HepG2 (cell line): ENCODE measurements around the gene SLC16A3. TPM values are rescaled to one million over a fixed set of nuclear protein-coding genes. Genes with fewer than 3 reads are reported as not detected.
A peak's percentile ranks its signal among the peaks of the same experiment; 100 is the strongest.

Experiments
- GATA4 ChIP-seq: sonication (generic); IDR thresholded peaks from 2 replicates; pipeline ENCODE4 v1.6.1; 2016; ENCODE audit warnings: antibody characterized with exemption, low read depth, borderline replicate concordance
- NFKB2 ChIP-seq: sonication (generic); formaldehyde crosslinking; IDR thresholded peaks from 2 replicates; pipeline ENCODE4 v1.4.0; 2020; ENCODE audit warnings: missing genetic modification reagents, borderline replicate concordance
- PAF1 ChIP-seq: IDR thresholded peaks from 2 replicates; pipeline ENCODE4 v1.6.1; 2016; ENCODE audit warnings: missing genetic modification reagents, missing compliant biosample characterization
- PRMT3 ChIP-seq: sonication (generic); formaldehyde crosslinking; IDR thresholded peaks from 2 replicates; pipeline ENCODE4 v1.8.1; 2022; ENCODE audit warnings: low read depth, mild to moderate bottlenecking, moderate library complexity, missing genetic modification reagents, borderline replicate concordance
- ZFP91 ChIP-seq: sonication (generic); formaldehyde crosslinking; IDR thresholded peaks from 2 replicates; pipeline ENCODE4 v1.9.0; 2022; ENCODE audit warnings: missing genetic modification reagents, mild to moderate bottlenecking, borderline replicate concordance
- ZMYM2 ChIP-seq: sonication (generic); formaldehyde crosslinking; IDR thresholded peaks from 2 replicates; pipeline ENCODE4 v1.8.0; 2022; ENCODE audit warnings: mild to moderate bottlenecking, missing genetic modification reagents
- ZNF235 ChIP-seq: sonication (generic); formaldehyde crosslinking; IDR thresholded peaks from 2 replicates; pipeline ENCODE4 v1.8.1; 2023; ENCODE audit warnings: mild to moderate bottlenecking, missing genetic modification reagents, borderline replicate concordance
- ZNF260 ChIP-seq: sonication (generic); formaldehyde crosslinking; IDR thresholded peaks from 2 replicates; pipeline ENCODE4 v1.4.0; 2020; ENCODE audit warnings: missing genetic modification reagents, low read depth, mild to moderate bottlenecking, borderline replicate concordance
- ZNF280D ChIP-seq: sonication (generic); formaldehyde crosslinking; IDR thresholded peaks from 2 replicates; pipeline ENCODE4 v1.5.1; 2020; ENCODE audit warnings: mild to moderate bottlenecking, missing genetic modification reagents
- ZNF292 ChIP-seq: sonication (generic); formaldehyde crosslinking; IDR thresholded peaks from 2 replicates; pipeline ENCODE4 v1.8.1; 2022; ENCODE audit warnings: mild to moderate bottlenecking, low read depth, missing genetic modification reagents, borderline replicate concordance
- ZNF317 ChIP-seq: sonication (generic); formaldehyde crosslinking; IDR thresholded peaks from 2 replicates; pipeline ENCODE4 v1.5.0; 2020; ENCODE audit warnings: mild to moderate bottlenecking, missing genetic modification reagents
- ZNF747 ChIP-seq: sonication (generic); formaldehyde crosslinking; IDR thresholded peaks from 2 replicates; pipeline ENCODE4 v1.8.1; 2023; ENCODE audit warnings: missing genetic modification reagents, mild to moderate bottlenecking, borderline replicate concordance
- ZSCAN21 ChIP-seq: sonication (generic); formaldehyde crosslinking; IDR thresholded peaks from 2 replicates; pipeline ENCODE4 v1.8.0; 2022; ENCODE audit warnings: mild to moderate bottlenecking, missing genetic modification reagents, moderate library complexity, borderline replicate concordance
- polyA plus RNA-seq, 8 experiments: library from polyadenylated mRNA; depleted of rRNA in 3 of 8; stranded (reverse) in 7 of 8; unstranded in 1 of 8; fragments of >200 nt; fragmentation: Illumina TruSeq in 4 of 8; extraction: Trizol in 4 of 8; gene quantifications; 2 replicates each; pipeline versions ENCODE4 v1.2.1 to v1.2.3, GENCODE V29; 2011 to 2016; ENCODE audit warnings: low read depth in 4 of 8, missing spikeins in 1 of 8, mixed read lengths in 1 of 8; ENCODE audit not compliant: insufficient read depth in 1 of 8
- total RNA-seq, 5 experiments: library from RNA; depleted of rRNA; stranded (reverse); fragments of >200 nt; fragmentation: Illumina TruSeq; extraction: Trizol; gene quantifications; 2 replicates each; pipeline ENCODE4 v1.2.3, GENCODE V29; 2016; ENCODE audit warnings: low read depth in 1 of 5
- TF ChIP-seq, protein P1 (sequence below): sonication (generic); formaldehyde crosslinking; IDR thresholded peaks from 2 replicates; pipeline ENCODE4 v1.9.0; 2021; ENCODE audit warnings: mild to moderate bottlenecking, missing genetic modification reagents

SLC16A3 gene
- total and polyA plus RNA-seq, 2 of the 13 experiments (the other 11 are each of a cell fraction or from before 2014, with no cell fraction given), result 242 to 349 TPM

GRCh38 chr17:82240506-82241182, 11.8 kb downstream of the SLC16A3 start (continued):
- TF ChIP-seq ZNF260 (CRISPR knock-in tag), result 0 out of 2 replicates have a peak, but pooled peaks have one; percentile 16
- no peak; the same call in 1 of the 2 replicates for TF ChIP-seq PRMT3
- TF ChIP-seq PAF1 (CRISPR knock-in tag), result peak; percentile 94
- no peak; the same call in 1 of the 2 replicates for TF ChIP-seq NFKB2 (CRISPR knock-in tag)
- TF ChIP-seq, protein P1, sequence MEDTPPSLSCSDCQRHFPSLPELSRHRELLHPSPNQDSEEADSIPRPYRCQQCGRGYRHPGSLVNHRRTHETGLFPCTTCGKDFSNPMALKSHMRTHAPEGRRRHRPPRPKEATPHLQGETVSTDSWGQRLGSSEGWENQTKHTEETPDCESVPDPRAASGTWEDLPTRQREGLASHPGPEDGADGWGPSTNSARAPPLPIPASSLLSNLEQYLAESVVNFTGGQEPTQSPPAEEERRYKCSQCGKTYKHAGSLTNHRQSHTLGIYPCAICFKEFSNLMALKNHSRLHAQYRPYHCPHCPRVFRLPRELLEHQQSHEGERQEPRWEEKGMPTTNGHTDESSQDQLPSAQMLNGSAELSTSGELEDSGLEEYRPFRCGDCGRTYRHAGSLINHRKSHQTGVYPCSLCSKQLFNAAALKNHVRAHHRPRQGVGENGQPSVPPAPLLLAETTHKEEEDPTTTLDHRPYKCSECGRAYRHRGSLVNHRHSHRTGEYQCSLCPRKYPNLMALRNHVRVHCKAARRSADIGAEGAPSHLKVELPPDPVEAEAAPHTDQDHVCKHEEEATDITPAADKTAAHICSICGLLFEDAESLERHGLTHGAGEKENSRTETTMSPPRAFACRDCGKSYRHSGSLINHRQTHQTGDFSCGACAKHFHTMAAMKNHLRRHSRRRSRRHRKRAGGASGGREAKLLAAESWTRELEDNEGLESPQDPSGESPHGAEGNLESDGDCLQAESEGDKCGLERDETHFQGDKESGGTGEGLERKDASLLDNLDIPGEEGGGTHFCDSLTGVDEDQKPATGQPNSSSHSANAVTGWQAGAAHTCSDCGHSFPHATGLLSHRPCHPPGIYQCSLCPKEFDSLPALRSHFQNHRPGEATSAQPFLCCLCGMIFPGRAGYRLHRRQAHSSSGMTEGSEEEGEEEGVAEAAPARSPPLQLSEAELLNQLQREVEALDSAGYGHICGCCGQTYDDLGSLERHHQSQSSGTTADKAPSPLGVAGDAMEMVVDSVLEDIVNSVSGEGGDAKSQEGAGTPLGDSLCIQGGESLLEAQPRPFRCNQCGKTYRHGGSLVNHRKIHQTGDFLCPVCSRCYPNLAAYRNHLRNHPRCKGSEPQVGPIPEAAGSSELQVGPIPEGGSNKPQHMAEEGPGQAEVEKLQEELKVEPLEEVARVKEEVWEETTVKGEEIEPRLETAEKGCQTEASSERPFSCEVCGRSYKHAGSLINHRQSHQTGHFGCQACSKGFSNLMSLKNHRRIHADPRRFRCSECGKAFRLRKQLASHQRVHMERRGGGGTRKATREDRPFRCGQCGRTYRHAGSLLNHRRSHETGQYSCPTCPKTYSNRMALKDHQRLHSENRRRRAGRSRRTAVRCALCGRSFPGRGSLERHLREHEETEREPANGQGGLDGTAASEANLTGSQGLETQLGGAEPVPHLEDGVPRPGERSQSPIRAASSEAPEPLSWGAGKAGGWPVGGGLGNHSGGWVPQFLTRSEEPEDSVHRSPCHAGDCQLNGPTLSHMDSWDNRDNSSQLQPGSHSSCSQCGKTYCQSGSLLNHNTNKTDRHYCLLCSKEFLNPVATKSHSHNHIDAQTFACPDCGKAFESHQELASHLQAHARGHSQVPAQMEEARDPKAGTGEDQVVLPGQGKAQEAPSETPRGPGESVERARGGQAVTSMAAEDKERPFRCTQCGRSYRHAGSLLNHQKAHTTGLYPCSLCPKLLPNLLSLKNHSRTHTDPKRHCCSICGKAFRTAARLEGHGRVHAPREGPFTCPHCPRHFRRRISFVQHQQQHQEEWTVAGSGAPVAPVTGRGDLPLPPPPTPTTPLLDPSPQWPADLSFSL (CRISPR knock-in tag), result no peak
- peak; percentile 13; the same call in 1 of the 2 replicates for TF ChIP-seq ZNF280D
- peak; percentile 73; the same call in 1 of the 2 replicates for TF ChIP-seq ZNF317 (CRISPR knock-in tag)
- 0 out of 2 replicates have a peak, but pooled peaks have one; percentile 18 for TF ChIP-seq ZNF235 (CRISPR knock-in tag)
- peak; percentile 90 for TF ChIP-seq ZNF747 (CRISPR knock-in tag)
- 0 out of 2 replicates have a peak, but pooled peaks have one; percentile 61 for TF ChIP-seq ZNF292 (CRISPR knock-in tag)
- TF ChIP-seq ZFP91 (CRISPR knock-in tag), result peak; percentile 55; the same call in 1 of the 2 replicates
- TF ChIP-seq ZMYM2 (CRISPR knock-in tag), result peak; percentile 67; the same call in 1 of the 2 replicates
- TF ChIP-seq GATA4, result peak; percentile 50; the same call in 1 of the 2 replicates
- TF ChIP-seq ZSCAN21, result peak; percentile 19; the same call in 1 of the 2 replicates
